HG03175 (cell line): ENCODE results near the gene CHDH.

Source experiments
- ATAC-seq: cut with Tn5 transposase; IDR thresholded peaks from one replicate; pipeline ENCODE4 v1.9.1; 2021; ENCODE audit warnings: mild to moderate bottlenecking, moderate library complexity; ENCODE audit not compliant: unreplicated experiment

Gene CHDH

DNA sequence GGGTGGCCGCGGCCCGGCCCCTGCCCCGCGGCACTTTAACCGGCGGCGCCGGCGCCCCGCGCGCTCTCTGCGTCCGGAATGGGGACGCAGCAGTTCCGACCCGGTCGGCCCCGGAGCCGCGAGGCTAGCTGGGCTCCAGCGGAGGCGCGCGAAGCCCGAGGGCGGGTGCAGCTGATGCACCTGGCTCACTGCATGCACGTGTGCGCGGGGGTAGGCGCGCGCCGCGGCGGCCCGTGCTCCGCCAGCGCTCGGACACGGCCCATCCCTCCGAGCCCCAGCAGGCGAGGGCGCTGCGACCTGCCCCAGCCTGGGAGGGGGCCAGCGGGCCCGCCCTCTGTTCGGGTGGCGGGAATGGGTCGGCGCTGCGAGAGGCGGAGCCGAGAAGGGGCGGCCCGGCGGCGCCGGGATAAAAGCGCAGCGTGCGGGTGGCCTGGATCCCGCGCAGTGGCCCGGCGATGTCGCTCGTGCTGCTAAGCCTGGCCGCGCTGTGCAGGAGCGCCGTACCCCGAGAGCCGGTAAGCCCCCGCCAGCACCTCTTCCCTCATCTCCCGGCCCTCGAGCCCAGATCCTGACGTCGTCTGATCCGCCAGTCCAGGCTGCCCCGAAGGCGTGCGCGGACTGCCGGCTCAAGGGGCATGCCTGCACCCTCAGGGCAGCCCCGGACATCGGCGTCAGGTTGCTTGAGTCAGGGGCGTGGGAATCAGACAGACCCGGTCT, at the start of gene CHDH, which contains the start of gene IL17RB:
CHDH (minus strand) TSS at position 286 of the 717 bp plus-strand sequence. CDS start 22,411 bp downstream, outside the sequence.
IL17RB (plus strand) TSS at position 435 of the 717 bp plus-strand sequence; CDS start at position 456, 21 bp downstream.
- no peak for ATAC-seq

- no peak for ATAC-seq
Observed at GRCh38 chr3:53892286-53892637, 46.0 kb upstream of the CHDH start.

DNA sequence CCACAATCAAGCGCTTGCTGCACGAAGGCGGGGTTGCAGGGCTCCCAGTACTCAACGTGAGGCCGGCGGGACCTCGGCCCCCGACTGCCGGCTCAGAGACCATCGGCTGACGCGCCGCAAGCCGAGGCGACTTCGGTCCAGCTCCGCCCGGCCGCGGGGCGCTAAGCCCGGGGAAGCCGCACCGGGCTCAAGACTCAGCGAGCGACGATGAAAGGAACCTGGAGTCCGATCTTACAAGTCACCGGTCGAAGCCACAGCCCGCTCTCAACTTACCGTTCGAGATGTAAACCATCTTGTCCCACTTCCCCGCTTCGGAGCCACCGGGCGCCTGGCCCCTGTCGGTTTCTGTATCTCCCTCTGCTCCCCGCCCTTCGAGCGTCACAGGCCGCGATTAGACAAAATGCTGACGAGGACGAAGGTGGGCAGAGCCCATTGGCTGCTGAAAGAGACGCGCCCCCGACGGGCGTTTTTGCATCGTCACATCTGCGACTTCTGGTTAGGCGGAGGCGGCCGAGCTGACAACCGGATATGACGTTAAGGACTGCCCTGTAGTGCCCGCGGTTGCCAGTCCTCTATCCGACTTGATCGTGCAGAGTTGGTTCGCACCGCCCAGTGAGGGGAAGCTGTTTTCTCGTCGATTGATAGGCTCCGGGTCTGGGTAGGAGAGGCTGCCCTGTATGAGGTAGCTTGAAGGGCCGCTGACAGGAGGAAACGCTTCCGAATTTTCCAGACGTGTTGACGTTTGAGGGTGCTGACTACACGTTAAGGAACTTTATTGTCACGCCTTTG, 45.5 kb upstream of the CHDH start, which contains the start of gene SELENOK:
SELENOK (minus strand) TSS at position 363 of the 789 bp plus-strand sequence.
- ATAC-seq, result peak; percentile 97

GRCh38 chr3:53890726-53891475, 44.7 kb upstream of the CHDH start:
- ATAC-seq, result no peak

DNA sequence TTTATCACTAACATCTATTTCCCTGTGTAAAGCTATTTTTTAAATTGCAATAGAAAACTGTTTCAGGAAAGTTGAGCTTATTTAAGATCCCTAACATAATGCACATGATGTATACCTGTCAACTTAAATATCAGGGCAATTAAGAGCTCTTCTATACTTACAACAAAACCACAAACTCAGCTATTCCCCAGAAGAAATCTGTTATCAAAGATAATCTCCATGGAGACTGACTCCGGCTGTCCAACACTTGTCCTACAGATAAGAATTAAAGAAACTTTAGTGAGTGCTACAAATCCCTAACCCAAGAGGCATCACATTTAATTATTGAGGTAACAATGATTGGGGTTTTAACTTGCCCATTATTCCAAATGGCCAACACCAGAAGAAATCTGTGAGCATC, 42.0 kb upstream of the CHDH start:
- no peak for ATAC-seq

DNA sequence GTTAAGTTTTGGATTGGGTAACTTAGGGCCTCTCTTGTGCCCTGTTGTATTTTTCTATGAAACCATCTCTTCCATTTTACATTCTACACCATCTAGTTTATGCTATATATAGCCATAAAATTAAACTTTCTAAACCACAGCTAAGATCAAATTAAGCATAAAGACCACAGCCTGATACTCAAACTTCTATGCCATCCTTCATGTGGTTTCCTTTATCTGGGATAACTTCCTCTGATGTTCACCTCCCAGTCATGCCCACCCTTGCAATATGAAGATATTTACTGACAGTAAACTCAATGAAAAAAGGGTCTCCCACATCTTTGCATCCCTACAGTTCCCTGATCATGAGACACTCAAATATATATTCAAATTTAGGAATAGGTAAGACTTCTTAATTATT, 41.2 kb upstream of the CHDH start:
- ATAC-seq, result no peak

DNA sequence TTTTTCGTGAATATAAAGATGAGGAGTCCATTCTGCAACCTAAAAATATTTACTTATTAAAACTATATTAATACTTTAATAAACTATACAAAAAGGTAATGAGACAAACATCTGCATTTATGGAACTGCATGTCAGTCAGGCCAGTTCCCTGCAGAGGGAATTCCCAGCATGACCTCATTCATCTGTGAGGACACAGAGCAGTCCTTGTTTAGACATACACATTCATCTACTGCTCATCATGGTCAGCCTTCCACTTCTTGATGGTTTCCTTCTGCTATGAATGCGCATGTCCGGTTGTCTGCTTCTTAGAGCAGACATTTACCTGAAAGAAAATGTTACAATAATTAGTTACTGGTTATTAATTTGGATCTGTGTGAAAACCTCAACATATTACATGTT, 39.0 kb upstream of the CHDH start:
- no peak for ATAC-seq

DNA sequence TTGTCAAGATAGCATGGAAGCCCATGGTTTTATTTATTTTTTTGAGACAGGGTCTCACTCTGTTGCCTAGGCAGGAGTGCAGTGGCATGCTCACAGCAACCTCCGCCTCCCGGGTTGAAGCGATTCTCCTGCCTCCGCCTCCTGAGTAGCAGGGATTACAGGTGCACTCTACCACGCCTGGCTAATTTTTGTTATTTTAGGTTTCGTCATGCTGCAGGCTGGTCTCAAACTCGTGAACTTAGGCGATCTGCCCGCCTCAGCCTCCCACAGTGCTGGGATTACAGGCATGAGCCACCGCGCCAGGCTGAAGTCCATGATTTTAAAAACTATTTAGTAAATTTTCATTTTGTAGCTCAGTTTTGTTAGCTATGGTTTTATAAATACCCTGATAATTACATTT, 38.4 kb upstream of the CHDH start:
- no peak for ATAC-seq

DNA sequence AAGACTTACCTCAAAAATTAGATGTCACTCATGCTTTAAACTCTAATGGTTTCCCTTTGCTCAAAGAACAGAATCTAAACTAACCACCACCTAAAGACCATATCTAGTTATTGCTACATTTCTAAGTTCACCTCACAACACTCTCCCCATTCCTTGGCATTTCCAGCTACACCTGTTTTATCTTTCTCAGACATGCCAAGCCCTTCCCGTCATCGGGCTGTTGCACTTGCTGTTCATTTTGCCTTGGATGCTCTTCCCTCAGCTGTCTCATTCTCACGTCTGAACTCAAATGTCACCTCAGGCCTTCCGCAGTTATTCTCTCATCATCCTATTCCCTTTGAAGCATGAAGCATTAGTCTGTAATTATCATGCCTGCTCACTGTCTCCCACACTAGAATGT, 36.8 kb upstream of the CHDH start:
- ATAC-seq, result no peak

DNA sequence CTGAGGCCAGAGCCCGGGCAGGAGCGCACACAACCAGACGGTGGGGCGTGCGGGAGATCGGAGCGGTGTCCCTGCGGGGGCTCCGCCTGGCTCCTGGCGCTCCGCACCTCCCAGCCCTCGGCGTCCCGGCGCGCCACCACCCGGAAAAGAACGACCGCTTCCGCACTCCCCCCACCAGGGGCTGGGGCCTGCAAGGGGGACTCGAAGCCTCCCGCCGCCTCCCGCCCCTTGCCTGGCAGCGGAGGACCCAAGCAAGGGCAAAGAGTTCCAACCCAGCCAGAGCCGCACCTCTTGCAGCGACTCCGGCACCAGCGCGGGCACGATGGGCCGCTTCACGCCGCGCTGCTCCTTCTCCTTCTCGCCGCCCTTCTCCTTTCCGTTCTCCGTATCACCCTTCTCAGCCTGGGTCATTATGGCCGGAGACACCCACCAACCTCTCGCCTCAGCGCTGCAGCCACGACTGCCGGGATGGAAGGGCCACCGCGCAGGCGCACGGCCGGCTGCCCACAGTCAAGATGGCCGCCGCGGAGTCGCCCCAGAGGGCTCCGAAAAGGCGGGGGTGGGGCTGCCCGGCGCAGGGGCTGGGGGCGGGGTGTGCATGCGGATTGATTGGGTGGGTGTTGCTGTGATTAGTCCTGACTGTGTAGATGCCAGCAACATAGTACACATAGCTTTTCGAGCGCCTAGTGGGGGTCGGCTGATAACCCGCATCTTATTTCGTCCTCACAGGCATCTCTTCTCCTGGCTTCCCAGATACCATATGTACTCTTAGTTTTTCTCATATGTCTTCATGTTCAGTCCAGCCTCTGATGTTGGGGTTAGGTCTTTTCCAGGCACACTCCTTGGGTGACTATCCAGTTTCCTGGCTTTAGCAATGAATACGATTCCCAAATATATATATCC, 35.7 kb upstream of the CHDH start, which contains the start of gene ACTR8:
ACTR8 (minus strand) TSS at position 462 of the 903 bp plus-strand sequence; CDS start at position 411, 51 bp downstream.
- peak; percentile 89 for ATAC-seq

DNA sequence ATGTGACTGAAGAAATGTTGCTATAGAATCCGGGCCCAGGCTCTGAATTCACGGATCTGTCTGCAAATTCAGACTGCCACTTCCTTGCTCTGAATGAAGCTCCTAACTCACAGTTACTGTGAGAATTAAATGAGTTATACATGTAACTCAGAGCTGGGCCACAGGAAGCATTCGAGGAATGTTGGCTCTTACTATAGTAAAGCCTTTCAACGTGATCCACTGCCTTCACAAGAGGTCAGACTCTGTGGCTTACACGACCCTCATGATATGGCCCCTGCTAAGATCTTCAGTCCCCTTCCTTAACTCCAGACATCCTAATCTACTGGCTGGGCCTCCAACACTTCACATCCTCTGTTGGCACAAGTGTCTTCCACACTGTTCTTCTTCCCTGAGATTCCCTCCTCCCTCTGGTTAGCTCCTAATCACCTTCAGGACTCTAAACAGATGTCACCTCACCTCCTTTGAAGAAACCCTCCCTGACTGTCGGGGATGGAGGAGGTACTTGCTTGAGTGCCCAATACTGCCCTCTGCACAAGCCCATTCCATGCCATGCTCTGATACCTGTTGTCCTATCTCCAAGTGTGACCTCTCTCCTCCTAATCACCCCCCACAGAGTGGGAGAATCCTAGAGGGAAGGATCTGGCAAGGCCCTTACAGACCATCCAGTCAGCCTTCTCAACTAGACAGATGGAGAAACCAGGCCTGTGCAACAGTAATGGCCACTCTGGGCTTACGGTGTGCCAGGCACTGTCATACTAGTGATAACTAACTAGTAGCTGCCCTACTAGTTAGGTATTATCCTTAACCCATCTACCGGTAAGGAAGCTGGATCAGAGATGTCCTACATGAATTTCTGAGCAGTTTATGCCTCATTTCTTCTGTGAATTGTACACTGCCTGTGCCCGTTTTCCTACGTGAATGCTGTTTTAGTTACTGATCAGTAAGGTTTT, 34.5 kb upstream of the CHDH start:
- no peak for ATAC-seq

DNA sequence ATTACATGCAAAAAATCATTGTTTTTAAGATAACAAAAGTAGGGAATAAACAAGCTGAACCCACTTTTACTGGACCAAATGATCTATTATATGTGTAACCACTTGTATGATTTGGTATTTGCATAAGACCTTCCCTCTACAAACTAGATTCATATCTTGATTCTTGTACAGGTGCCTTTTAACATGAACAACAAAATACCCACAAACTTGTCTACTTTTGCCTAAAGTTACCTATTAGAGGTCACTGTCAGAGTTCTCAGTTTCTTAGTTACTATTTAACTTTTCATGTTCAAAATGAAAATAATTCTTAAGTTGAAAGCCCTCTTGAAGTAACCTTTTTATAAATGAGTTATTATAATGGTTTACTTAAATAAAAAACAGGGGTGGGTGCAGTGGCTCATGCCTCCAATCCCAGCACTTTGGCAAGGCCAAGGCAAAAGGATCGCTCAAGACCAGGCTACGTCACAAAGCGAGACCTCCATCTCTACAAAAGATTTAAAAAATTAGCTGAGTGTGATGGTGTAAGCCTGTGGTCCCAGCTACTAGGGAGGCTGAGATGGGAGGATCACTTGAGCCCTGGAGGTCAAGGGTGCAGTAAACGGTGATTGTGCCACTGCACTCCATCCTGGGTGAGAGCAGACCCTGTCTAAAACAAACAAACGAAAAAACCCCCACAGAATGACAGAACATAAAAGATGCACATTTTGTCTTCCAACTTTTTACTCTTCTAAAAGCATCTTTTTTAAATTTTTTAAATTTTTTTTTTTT, 19.7 kb upstream of the CHDH start:
- ATAC-seq, result no peak

GRCh38 chr3:53863145-53863544, 16.9 kb upstream of the CHDH start:
- ATAC-seq, result no peak

DNA sequence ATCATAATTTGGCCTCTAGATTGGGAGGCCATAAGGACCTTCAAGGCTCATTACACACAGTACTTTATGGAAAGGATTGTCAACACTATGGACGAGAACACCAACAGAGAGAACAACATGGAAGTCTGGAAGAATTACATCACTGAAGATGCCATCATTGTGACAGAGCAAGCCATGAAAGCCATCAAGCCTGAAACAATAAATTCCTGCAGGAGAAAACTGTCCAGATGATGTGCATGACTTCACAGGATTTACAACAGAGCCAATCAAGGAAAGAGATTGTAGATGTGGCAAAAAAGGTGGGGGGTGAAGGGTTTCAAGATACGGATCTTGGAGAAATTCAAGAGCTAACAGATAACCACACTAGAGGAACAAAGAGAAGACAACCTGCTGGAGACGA, 16.0 kb upstream of the CHDH start:
- no peak for ATAC-seq

- ATAC-seq, result no peak
Observed at GRCh38 chr3:53860196-53860595, 14.0 kb upstream of the CHDH start.

- no peak for ATAC-seq
Observed at GRCh38 chr3:53859178-53859577, 13.0 kb upstream of the CHDH start.

DNA sequence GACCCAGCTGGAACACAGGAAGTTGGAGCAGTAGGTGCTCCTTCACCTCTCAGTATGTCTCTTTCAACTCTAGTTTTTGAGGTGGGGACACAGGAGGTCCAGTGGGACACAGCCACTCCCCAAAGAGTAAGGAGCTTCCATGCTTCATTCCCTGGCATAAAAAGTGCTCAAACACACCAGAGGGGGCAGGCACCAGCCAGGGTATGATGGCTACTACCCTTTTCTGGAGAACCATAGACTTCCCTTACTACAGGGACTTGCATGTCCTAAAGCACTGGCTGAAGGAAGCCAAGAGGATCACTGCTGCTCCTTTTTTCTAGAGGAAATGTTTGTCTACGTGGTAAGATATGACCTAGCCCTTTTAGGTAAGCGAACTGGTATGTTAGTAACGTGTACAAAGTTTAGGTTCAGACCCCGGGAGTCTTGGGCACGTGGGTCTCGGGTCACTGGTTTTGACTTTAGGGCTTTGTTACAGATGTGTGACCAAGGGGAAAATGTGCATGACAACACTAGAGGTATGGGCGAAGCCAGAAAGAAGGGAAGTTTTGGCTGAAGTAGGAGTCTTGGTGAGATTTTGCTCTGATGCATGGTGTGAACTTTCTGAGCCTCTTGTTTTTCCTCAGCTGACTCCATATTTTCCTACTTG, 12.0 kb upstream of the CHDH start:
- no peak for ATAC-seq

GRCh38 chr3:53856964-53857363, 10.7 kb upstream of the CHDH start:
- peak; percentile 61 for ATAC-seq
